ENCODE measurements around the gene TET2. TPM values are rescaled to one million over a fixed set of nuclear protein-coding genes. Genes with fewer than 3 reads are reported as not detected.

The TET2 gene
- total RNA-seq, 1 donor from 2014 or later = 5.0 TPM

GRCh38 chr4:105139646-105140045 is 7.0 kb upstream of the TET2 start:
- H3K4me3 ChIP-seq (ENCODE audit: low read depth, low read length) = no peak overlapping the region
- DNase-seq (ENCODE audit: low read depth) = no peak
- no peak for TF ChIP-seq CTCF (conservative IDR thresholded peaks at IDR 0.05; ENCODE audit: low read depth, low read length)

- peak; percentile 78 for TF ChIP-seq CTCF (conservative IDR thresholded peaks at IDR 0.05; ENCODE audit: low read depth, low read length)
- no peak for DNase-seq (ENCODE audit: low read depth)
- no peak overlapping the region for H3K4me3 ChIP-seq (ENCODE audit: low read depth, low read length)
Measured at GRCh38 chr4:105140684-105141490, 5.8 kb upstream of the TET2 start.

- peak overlapping the region; percentile 77 for H3K4me3 ChIP-seq (ENCODE audit: low read depth, low read length)
- DNase-seq (ENCODE audit: low read depth) = no peak
- TF ChIP-seq CTCF (conservative IDR thresholded peaks at IDR 0.05; ENCODE audit: low read depth, low read length) = no peak
Measured at GRCh38 chr4:105145156-105145902, 1.3 kb upstream of the TET2 start.

- DNase-seq (ENCODE audit: low read depth) = no peak
- H3K4me3 ChIP-seq (ENCODE audit: low read depth, low read length) = peak overlapping the region; percentile 77
- no peak for TF ChIP-seq CTCF (conservative IDR thresholded peaks at IDR 0.05; ENCODE audit: low read depth, low read length)
Measured at GRCh38 chr4:105145903-105146275, 787 bp upstream of the TET2 start.

- DNase-seq (ENCODE audit: low read depth) = no peak
- TF ChIP-seq CTCF (conservative IDR thresholded peaks at IDR 0.05; ENCODE audit: low read depth, low read length) = no peak
- H3K4me3 ChIP-seq (ENCODE audit: low read depth, low read length) = peak overlapping the region; percentile 77
Measured at GRCh38 chr4:105147016-105147552, 408 bp downstream of the TET2 start.

GRCh38 chr4:105147553-105148161 is 981 bp downstream of the TET2 start:
- DNase-seq (ENCODE audit: low read depth) = no peak
- no peak for TF ChIP-seq CTCF (conservative IDR thresholded peaks at IDR 0.05; ENCODE audit: low read depth, low read length)
- H3K4me3 ChIP-seq (ENCODE audit: low read depth, low read length) = peak overlapping the region; percentile 77
